C4-2B (cell line): ENCODE data around the gene SLC39A3.

Experiments used
- H3K27ac ChIP-seq: fragments of 450-650 bp; 2 replicates; pipeline ENCODE4 v1.5.1; 2017
- ZFX ChIP-seq: fragments of 450-650 bp; IDR thresholded peaks from 2 replicates; pipeline ENCODE4 v1.6.1; 2017
- TF ChIP-seq, protein P1 (sequence below): fragments of 450-650 bp; conservative IDR thresholded peaks from 2 replicates; pipeline ENCODE4 v1.5.1; 2017; ENCODE audit warnings: mild to moderate bottlenecking

The SLC39A3 gene

GRCh38 chr19:2740314-2740656 is 468 bp upstream of the SLC39A3 start:
- TF ChIP-seq, protein P1, sequence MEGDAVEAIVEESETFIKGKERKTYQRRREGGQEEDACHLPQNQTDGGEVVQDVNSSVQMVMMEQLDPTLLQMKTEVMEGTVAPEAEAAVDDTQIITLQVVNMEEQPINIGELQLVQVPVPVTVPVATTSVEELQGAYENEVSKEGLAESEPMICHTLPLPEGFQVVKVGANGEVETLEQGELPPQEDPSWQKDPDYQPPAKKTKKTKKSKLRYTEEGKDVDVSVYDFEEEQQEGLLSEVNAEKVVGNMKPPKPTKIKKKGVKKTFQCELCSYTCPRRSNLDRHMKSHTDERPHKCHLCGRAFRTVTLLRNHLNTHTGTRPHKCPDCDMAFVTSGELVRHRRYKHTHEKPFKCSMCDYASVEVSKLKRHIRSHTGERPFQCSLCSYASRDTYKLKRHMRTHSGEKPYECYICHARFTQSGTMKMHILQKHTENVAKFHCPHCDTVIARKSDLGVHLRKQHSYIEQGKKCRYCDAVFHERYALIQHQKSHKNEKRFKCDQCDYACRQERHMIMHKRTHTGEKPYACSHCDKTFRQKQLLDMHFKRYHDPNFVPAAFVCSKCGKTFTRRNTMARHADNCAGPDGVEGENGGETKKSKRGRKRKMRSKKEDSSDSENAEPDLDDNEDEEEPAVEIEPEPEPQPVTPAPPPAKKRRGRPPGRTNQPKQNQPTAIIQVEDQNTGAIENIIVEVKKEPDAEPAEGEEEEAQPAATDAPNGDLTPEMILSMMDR, result no peak
- TF ChIP-seq ZFX, result no peak

GRCh38 chr19:2736550-2737190 is 3.1 kb downstream of the SLC39A3 start:
- TF ChIP-seq, protein P1, result no peak
- TF ChIP-seq ZFX, result no peak
- no peak overlapping the region for H3K27ac ChIP-seq

More at GRCh38 chr19:2740314-2740656, 468 bp upstream of the SLC39A3 start:
- no peak overlapping the region for H3K27ac ChIP-seq

GRCh38 chr19:2735374-2735773 is 4.4 kb downstream of the SLC39A3 start:
- TF ChIP-seq ZFX, result no peak
- TF ChIP-seq, protein P1, result no peak
- no peak overlapping the region for H3K27ac ChIP-seq

DNA sequence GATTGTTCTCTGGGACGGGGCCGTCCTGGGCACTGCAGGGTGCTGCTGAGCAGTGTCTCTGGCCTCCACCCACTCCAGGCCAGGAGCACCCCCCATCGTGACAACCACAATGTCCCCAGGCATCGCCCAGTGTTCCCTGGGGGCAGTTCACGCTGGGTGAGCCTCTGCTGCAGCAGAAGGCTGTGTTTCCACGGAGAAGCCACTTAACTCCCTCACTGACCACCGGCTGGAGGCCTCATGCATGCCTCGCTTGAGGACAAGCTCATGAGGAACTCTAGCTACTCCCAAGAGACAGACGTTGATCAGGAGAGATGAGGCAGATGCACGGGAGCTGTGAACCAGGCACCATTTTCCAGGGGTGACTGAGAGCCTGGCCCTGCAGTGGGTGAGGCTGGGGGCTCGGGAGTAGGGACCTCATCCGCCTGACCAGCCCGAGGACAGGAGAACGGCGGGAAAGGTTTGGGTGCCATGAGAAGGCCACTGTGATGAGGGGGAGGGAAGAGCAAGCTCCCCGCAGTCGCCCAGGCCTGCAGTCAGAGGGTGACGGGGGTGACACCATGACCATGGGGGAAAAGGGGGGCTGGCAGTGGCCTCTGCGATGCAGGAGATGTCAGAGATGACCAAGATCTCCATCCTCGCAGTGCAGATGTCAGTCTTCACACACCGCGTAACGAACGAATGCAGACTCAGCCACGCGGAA is 5.1 kb downstream of the SLC39A3 start:
- no peak overlapping the region for H3K27ac ChIP-seq
- TF ChIP-seq, protein P1, result no peak
- no peak for TF ChIP-seq ZFX

GRCh38 chr19:2733930-2734588 is 5.8 kb downstream of the SLC39A3 start:
- H3K27ac ChIP-seq, result no peak overlapping the region
- TF ChIP-seq ZFX, result no peak
- TF ChIP-seq, protein P1, result no peak

GRCh38 chr19:2732883-2733282 is 6.9 kb downstream of the SLC39A3 start:
- H3K27ac ChIP-seq, result no peak overlapping the region
- TF ChIP-seq, protein P1, result no peak
- no peak for TF ChIP-seq ZFX

- no peak overlapping the region for H3K27ac ChIP-seq
- TF ChIP-seq, protein P1, result no peak
- no peak for TF ChIP-seq ZFX
Measured at GRCh38 chr19:2732157-2732725, 7.6 kb downstream of the SLC39A3 start.
